Prostate gland (tissue), 2 donors: ENCODE measurements around the gene FDXR. TPM values are rescaled to one million over a fixed set of nuclear protein-coding genes. Genes with fewer than 3 reads are reported as not detected.

Source experiments
- DNase-seq: peaks from one replicate; pipeline ENCODE4 v3.0.0-alpha.2; 2019; ENCODE audit warnings: low spot score
- H3K27ac ChIP-seq, 2 donors: fragments of 200-600 bp; sonication (generic); 2 replicates each; pipeline ENCODE4 v1.5.1; 2017 to 2019
- H3K27me3 ChIP-seq: fragments of 200-600 bp; sonication (generic); replicated peaks from 2 replicates; pipeline ENCODE4 v1.5.1; 2019; ENCODE audit not compliant: insufficient read depth
- H3K36me3 ChIP-seq, 2 donors: fragments of 200-600 bp; sonication (generic); 1 replicate in 1 of 2; 2 replicates in 1 of 2; pipeline versions ENCODE4 v1.5.1 to v1.8.1; 2017 to 2019
- H3K4me1 ChIP-seq: fragments of 200-600 bp; sonication (generic); replicated peaks from 2 replicates; pipeline ENCODE4 v1.5.1; 2019
- H3K4me3 ChIP-seq, 2 donors: fragments of 200-600 bp; sonication (generic); 2 replicates each; pipeline ENCODE4 v1.5.1; 2017 to 2019
- H3K9me3 ChIP-seq: fragments of 200-600 bp; sonication (generic); 2 replicates; pipeline ENCODE4 v1.5.1; 2017
- CTCF ChIP-seq, 4 experiments: fragments of 200-600 bp in 2 of 4; fragments of 450-650 bp in 2 of 4; sonication (generic) in 2 of 4; IDR thresholded peaks; 1 replicate in 3 of 4; 2 replicates in 1 of 4; pipeline ENCODE4 v1.5.1; 2016 to 2019; ENCODE audit warnings: antibody characterized with exemption in 4 of 4, mild to moderate bottlenecking in 2 of 4, moderate library complexity in 2 of 4
- POLR2A ChIP-seq: fragments of 450-650 bp; IDR thresholded peaks from one replicate; pipeline ENCODE4 v1.6.1; 2016; ENCODE audit warnings: antibody characterized with exemption, mild to moderate bottlenecking
- POLR2AphosphoS5 ChIP-seq: sonication (generic); formaldehyde crosslinking; IDR thresholded peaks from one replicate; pipeline ENCODE4 v1.6.1; 2017; ENCODE audit warnings: antibody characterized with exemption
- WGBS: methylation state at CpG from one replicate; pipeline ENCODE4 v1.1.5; 2018; 5-methylcytosine and 5-hydroxymethylcytosine counted together
- intact Hi-C: fragments of 100-400 bp; cut with DNase I; formaldehyde crosslinking; loops from one replicate; pipeline ENCODE4 v1.14.2; 2022
- total RNA-seq, 2 donors: library from RNA; depleted of rRNA; stranded (reverse); fragments of >200 nt; gene quantifications; one replicate each; pipeline ENCODE4 v1.1.0, GENCODE V29; 2016

Gene FDXR
- total RNA-seq, 2 donors from 2014 or later: 24.6 to 182 TPM

GRCh38 chr17:74836691-74837467 is 35.9 kb downstream of the FDXR start:
- Histone ChIP-seq H3K36me3 (no peaks in the 10 kb centered on the region), H3K27me3 (no peaks in the 10 kb centered on the region), H3K27ac (no peak overlapping the region), H3K4me3 (no peak overlapping the region), H3K9me3 (no peaks in the 10 kb centered on the region), H3K4me1 (no peaks in the 10 kb centered on the region)
- intact Hi-C loops: no loop called here
- 93% methylated on average over 19 of the region's 19 CpGs for WGBS
- DNase-seq: no peak
- no peak for TF ChIP-seq POLR2AphosphoS5
- TF ChIP-seq POLR2A: no peak
- no peak for TF ChIP-seq CTCF (IDR thresholded peaks at IDR 0.05)

- H3K4me3 ChIP-seq: no peak overlapping the region
- DNase-seq: no peak
- no peaks in the 10 kb centered on the region for H3K4me1 ChIP-seq
- TF ChIP-seq CTCF (IDR thresholded peaks at IDR 0.05): no peak
- no peak for TF ChIP-seq POLR2A
- TF ChIP-seq POLR2AphosphoS5: no peak
- no peaks in the 10 kb centered on the region for H3K27me3 ChIP-seq
- 96% methylated on average over 26 of the region's 26 CpGs for WGBS
- no peaks in the 10 kb centered on the region for H3K9me3 ChIP-seq
- intact Hi-C loops: no loop called here
- no peak overlapping the region for H3K27ac ChIP-seq
- no peaks in the 10 kb centered on the region for H3K36me3 ChIP-seq
Measured at GRCh38 chr17:74836191-74836590, 36.6 kb downstream of the FDXR start.

GRCh38 chr17:74833501-74834377 is 39.1 kb downstream of the FDXR start:
- H3K4me1 ChIP-seq: no peaks in the 10 kb centered on the region
- no peak overlapping the region for H3K27ac ChIP-seq
- WGBS: 69% methylated on average over 16 of the region's 16 CpGs
- no peaks in the 10 kb centered on the region for H3K27me3 ChIP-seq
- no peak overlapping the region for H3K4me3 ChIP-seq
- intact Hi-C loops: no loop called here
- no peak for TF ChIP-seq CTCF (IDR thresholded peaks at IDR 0.05)
- TF ChIP-seq POLR2AphosphoS5: no peak
- TF ChIP-seq POLR2A: no peak
- H3K36me3 ChIP-seq: no peaks in the 10 kb centered on the region
- DNase-seq: no peak
- no peaks in the 10 kb centered on the region for H3K9me3 ChIP-seq

- 91% methylated on average over 9 of the region's 9 CpGs for WGBS
- TF ChIP-seq CTCF (IDR thresholded peaks at IDR 0.05) (no peak), POLR2AphosphoS5 (no peak), POLR2A (no peak)
- intact Hi-C loops: no loop called here
- Histone ChIP-seq H3K9me3 (no peaks in the 10 kb centered on the region), H3K4me1 (no peaks in the 10 kb centered on the region), H3K27ac (no peak overlapping the region), H3K27me3 (no peaks in the 10 kb centered on the region), H3K36me3 (no peaks in the 10 kb centered on the region), H3K4me3 (no peak overlapping the region)
- DNase-seq: no peak
Measured at GRCh38 chr17:74832421-74832820, 40.4 kb downstream of the FDXR start.
